Brain microvascular endothelial cell (primary cell): ENCODE measurements around the gene TEKT1.
A peak's percentile ranks its signal among the peaks of the same experiment; 100 is the strongest.

Source experiments
- DNase-seq: peaks from one replicate; pipeline ENCODE4 v3.0.0-alpha.2; 2020
- H3K27ac ChIP-seq: fragments of 250-450 bp; sonication (Bioruptor Pico); 2 replicates; pipeline ENCODE4 v1.5.1; 2020; ENCODE audit warnings: mild to moderate bottlenecking, moderate library complexity
- H3K27me3 ChIP-seq: fragments of 250-450 bp; sonication (Bioruptor Pico); replicated peaks from 2 replicates; pipeline ENCODE4 v1.5.1; 2020; ENCODE audit warnings: mild to moderate bottlenecking
- H3K36me3 ChIP-seq: fragments of 250-450 bp; sonication (Bioruptor Pico); replicated peaks from 2 replicates; pipeline ENCODE4 v1.5.1; 2020; ENCODE audit warnings: mild to moderate bottlenecking
- H3K4me3 ChIP-seq: 2 replicates; pipeline ENCODE4 v1.5.1; 2011; ENCODE audit warnings: low read depth, mild to moderate bottlenecking, control low read depth, low read length, moderate library complexity
- CTCF ChIP-seq: IDR thresholded peaks from 2 replicates; pipeline ENCODE4 v1.5.1; 2011; ENCODE audit warnings: low read depth, mild to moderate bottlenecking, moderate library complexity, low read length, control low read depth, inconsistent platforms; ENCODE audit errors: missing control alignments
- in situ Hi-C: cut with HindIII; loops from 2 replicates; pipeline ENCODE4 v1.10.0; 2017; ENCODE audit warnings: low sequenced_read_pairs, low pct_ligation_motif_present

TEKT1 gene

GRCh38 chr17:6793748-6794493, 37.6 kb downstream of the TEKT1 start:
- in situ Hi-C loops = no loop called here
- H3K27ac ChIP-seq = no peak overlapping the region
- H3K4me3 ChIP-seq = no peak overlapping the region
- no peak for DNase-seq
- no peaks in the 10 kb centered on the region for H3K36me3 ChIP-seq
- no peak for TF ChIP-seq CTCF
- H3K27me3 ChIP-seq = no peaks in the 10 kb centered on the region

- Histone ChIP-seq H3K4me3 (no peak overlapping the region), H3K27me3 (no peaks in the 10 kb centered on the region), H3K27ac (no peak overlapping the region), H3K36me3 (no peaks in the 10 kb centered on the region)
- no peak for DNase-seq
- TF ChIP-seq CTCF = no peak
- in situ Hi-C loops = no loop called here
Measured at GRCh38 chr17:6789146-6789545, 42.4 kb downstream of the TEKT1 start.

GRCh38 chr17:6787081-6787693, 44.3 kb downstream of the TEKT1 start:
- no peak overlapping the region for H3K4me3 ChIP-seq
- no peaks in the 10 kb centered on the region for H3K27me3 ChIP-seq
- in situ Hi-C loops = no loop called here
- TF ChIP-seq CTCF = no peak
- no peaks in the 10 kb centered on the region for H3K36me3 ChIP-seq
- no peak overlapping the region for H3K27ac ChIP-seq
- no peak for DNase-seq

DNA sequence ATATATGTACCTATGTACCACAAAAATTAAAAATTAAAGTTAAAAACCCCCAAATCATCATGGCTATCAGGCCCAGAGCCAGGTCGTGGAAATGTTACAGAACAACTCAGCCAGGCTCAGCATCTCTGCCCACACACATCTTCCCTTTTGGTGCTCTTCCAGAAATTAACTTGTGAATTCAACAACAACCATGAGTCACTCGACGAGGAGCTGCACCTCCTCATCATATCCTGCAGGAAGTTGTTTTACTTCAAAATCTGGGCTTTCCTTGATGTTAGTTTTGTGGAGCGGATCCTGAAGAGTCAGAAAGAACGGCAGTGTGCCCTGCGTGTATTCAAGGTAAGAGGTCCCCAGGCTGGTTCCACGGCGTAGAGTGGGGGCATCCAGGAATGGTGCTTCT, 44.9 kb downstream of the TEKT1 start:
- peaks cover under 1% of the 10 kb centered on the region for H3K27me3 ChIP-seq
- no peaks in the 10 kb centered on the region for H3K36me3 ChIP-seq
- no peak overlapping the region for H3K4me3 ChIP-seq
- peak; percentile 27 for DNase-seq
- in situ Hi-C loops = no loop called here
- TF ChIP-seq CTCF = no peak
- H3K27ac ChIP-seq = no peak overlapping the region

DNA sequence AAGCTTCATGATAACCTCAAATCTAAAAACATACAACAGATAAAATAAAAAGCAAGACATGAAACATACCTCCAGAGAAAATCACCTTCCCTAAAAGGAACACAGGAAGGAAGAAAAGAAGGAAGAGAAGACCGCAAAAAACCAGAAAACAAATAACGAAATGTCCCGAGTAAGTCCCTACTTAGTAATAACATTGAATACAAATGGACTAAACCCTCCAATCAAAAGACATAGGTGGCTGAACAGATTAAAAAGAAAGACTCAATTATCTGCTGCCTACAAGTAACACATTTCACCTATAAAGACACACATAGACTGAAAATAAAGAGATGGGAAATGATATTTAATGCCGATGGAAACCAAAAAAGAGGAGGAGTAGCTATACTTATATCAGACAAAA, 49.3 kb downstream of the TEKT1 start:
- in situ Hi-C loops = no loop called here
- Histone ChIP-seq H3K36me3 (no peaks in the 10 kb centered on the region), H3K27ac (no peak overlapping the region), H3K27me3 (peaks cover 4% of the 10 kb centered on the region), H3K4me3 (no peak overlapping the region)
- DNase-seq = no peak
- no peak for TF ChIP-seq CTCF
